Smooth muscle cell (in vitro differentiated cells): ENCODE data around the gene ALOX5AP. TPM values are rescaled to one million over a fixed set of nuclear protein-coding genes. Genes with fewer than 3 reads are reported as not detected.

ENCODE experiments used
- DNase-seq: peaks from one replicate; lab custom pipeline; 2025; ENCODE audit not compliant: unreplicated experiment; lab: John Stamatoyannopoulos, UW
- H2AFZ ChIP-seq: fragments of 200-600 bp; sonication (generic); 2 replicates; pipeline ENCODE4 v1.6.0; 2016; ENCODE audit warnings: antibody characterized with exemption, low read depth, mild to moderate bottlenecking
- H3F3A ChIP-seq: fragments of 200-600 bp; sonication (generic); 2 replicates; pipeline ENCODE4 v1.6.0; 2017; ENCODE audit warnings: antibody characterized with exemption, low read depth
- H3K27ac ChIP-seq: fragments of 200-600 bp; sonication (generic); 2 replicates; pipeline ENCODE4 v1.5.1; 2016; ENCODE audit warnings: low read depth, mild to moderate bottlenecking
- H3K27me3 ChIP-seq: fragments of 200-600 bp; sonication (generic); 2 replicates; pipeline ENCODE4 v1.6.1; 2016; ENCODE audit warnings: low read depth, mild to moderate bottlenecking
- H3K36me3 ChIP-seq: fragments of 200-600 bp; sonication (generic); 2 replicates; pipeline ENCODE4 v1.5.1; 2016; ENCODE audit warnings: low read depth
- H3K4me1 ChIP-seq: fragments of 200-600 bp; sonication (generic); 2 replicates; pipeline ENCODE4 v1.5.1; 2016; ENCODE audit warnings: low read depth
- H3K4me2 ChIP-seq: fragments of 200-600 bp; sonication (generic); 2 replicates; pipeline ENCODE4 v1.6.0; 2016; ENCODE audit warnings: mild to moderate bottlenecking
- H3K4me3 ChIP-seq: fragments of 200-600 bp; sonication (generic); 2 replicates; pipeline ENCODE4 v1.5.1; 2016; ENCODE audit warnings: mild to moderate bottlenecking
- H3K79me2 ChIP-seq: fragments of 200-600 bp; sonication (generic); 2 replicates; pipeline ENCODE4 v1.6.0; 2016; ENCODE audit warnings: low read depth, mild to moderate bottlenecking
- H3K9ac ChIP-seq: fragments of 200-600 bp; sonication (generic); 2 replicates; pipeline ENCODE4 v1.6.0; 2016; ENCODE audit warnings: low read depth
- H3K9me3 ChIP-seq: fragments of 200-600 bp; sonication (generic); replicated peaks from 2 replicates; pipeline ENCODE4 v1.5.1; 2016; ENCODE audit warnings: low read depth
- H4K20me1 ChIP-seq: fragments of 200-600 bp; sonication (generic); 2 replicates; pipeline ENCODE4 v1.6.0; 2016; ENCODE audit warnings: low read depth
- WGBS: methylation state at CpG from one replicate; pipeline ENCODE4 v1.1.7; 2016; ENCODE audit warnings: low lambda C conversion rate; 5-methylcytosine and 5-hydroxymethylcytosine counted together
- polyA plus RNA-seq: library from polyadenylated mRNA; unstranded; fragments of >200 nt; fragmentation: Nextera tagmentation; extraction: Ambion mirVana; gene quantifications from 2 replicates; pipeline ENCODE4 v1.2.1, GENCODE V29; 2016
- total RNA-seq: library from RNA; depleted of rRNA; stranded (reverse); fragments of >200 nt; gene quantifications from 2 replicates; pipeline ENCODE4 v1.2.3, GENCODE V29; 2014
- TF ChIP-seq, protein P1 (sequence below): fragments of 200-600 bp; sonication (generic); IDR thresholded peaks from 2 replicates; pipeline ENCODE4 v1.5.1; 2017; ENCODE audit warnings: borderline replicate concordance, mild to moderate bottlenecking, antibody characterized with exemption; ENCODE audit not compliant: insufficient read depth, poor library complexity, severe bottlenecking

The ALOX5AP gene
- total and polyA plus RNA-seq, 2 experiments from 2014 or later: 0.22 TPM; not detected in 1

DNA sequence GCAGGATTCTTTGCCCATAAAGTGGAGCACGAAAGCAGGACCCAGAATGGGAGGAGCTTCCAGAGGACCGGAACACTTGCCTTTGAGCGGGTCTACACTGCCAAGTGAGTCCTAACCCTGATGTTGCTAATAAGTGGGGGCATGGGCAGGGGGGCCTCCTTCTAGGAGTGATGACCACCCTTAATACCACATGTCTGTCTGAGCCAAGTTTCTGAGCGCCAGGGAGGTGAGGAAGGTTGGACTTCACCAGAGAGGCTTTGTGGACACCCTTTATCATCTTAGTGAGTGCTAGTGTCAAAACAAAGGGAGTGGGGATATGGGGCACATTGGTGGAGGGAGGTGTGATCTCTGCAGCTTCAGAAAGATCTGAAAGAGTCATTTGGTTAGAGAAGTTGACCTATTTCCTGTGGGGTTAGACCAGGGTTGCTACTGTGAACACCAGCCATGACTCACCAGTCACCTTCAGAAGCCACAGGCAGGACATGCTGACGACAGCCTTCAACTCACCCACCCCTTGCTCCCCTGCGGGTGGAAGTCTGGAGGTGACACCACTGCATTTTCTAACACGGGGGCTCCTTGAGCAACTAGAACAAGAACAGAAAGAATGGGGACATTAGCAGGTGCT, 8.8 kb downstream of the ALOX5AP start:
- Histone ChIP-seq H2AFZ (no peak overlapping the region), H3K4me1 (peaks cover 25% of the 10 kb centered on the region), H3K4me3 (no peak overlapping the region), H3K9me3 (no peaks in the 10 kb centered on the region), H3K9ac (peak overlapping the region; percentile 71), H3K36me3 (no peaks in the 10 kb centered on the region), H4K20me1 (no peaks in the 10 kb centered on the region), H3K4me2 (peak overlapping the region; percentile 76), H3K27ac (peak overlapping the region; percentile 95), H3K79me2 (no peaks in the 10 kb centered on the region), H3K27me3 (no peaks in the 10 kb centered on the region), H3F3A (peaks cover 25% of the 10 kb centered on the region)
- WGBS: 55% methylated on average over 7 of the region's 7 CpGs
- TF ChIP-seq, protein P1, sequence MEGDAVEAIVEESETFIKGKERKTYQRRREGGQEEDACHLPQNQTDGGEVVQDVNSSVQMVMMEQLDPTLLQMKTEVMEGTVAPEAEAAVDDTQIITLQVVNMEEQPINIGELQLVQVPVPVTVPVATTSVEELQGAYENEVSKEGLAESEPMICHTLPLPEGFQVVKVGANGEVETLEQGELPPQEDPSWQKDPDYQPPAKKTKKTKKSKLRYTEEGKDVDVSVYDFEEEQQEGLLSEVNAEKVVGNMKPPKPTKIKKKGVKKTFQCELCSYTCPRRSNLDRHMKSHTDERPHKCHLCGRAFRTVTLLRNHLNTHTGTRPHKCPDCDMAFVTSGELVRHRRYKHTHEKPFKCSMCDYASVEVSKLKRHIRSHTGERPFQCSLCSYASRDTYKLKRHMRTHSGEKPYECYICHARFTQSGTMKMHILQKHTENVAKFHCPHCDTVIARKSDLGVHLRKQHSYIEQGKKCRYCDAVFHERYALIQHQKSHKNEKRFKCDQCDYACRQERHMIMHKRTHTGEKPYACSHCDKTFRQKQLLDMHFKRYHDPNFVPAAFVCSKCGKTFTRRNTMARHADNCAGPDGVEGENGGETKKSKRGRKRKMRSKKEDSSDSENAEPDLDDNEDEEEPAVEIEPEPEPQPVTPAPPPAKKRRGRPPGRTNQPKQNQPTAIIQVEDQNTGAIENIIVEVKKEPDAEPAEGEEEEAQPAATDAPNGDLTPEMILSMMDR: no peak
- DNase-seq: no peak

DNA sequence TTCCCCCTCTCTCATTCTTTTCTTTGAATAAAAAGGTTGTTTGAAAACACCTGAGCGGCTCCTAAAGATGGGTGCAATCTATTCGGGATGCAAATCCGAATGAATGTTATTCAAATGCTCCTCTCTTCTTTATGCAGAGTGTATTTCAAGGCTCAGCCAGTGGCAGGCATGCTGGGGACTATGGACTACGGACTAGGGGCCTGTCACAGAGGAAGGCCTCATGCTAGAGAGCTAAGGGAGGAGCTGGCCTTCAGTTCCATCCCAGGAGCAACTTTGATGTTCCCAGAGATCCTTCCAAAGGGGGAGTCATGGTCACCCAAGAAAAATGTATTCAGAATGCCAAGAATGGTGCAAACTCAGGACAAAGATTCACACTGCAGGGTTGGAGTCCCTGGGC, 9.3 kb downstream of the ALOX5AP start:
- Histone ChIP-seq H3K27me3 (no peaks in the 10 kb centered on the region), H3K4me2 (peak overlapping the region; percentile 76), H3K27ac (peak overlapping the region; percentile 95), H3K36me3 (no peaks in the 10 kb centered on the region), H3K9me3 (no peaks in the 10 kb centered on the region), H3K9ac (peak overlapping the region; percentile 29), H3K79me2 (no peaks in the 10 kb centered on the region), H3K4me3 (no peak overlapping the region), H4K20me1 (no peaks in the 10 kb centered on the region), H2AFZ (no peak overlapping the region), H3K4me1 (peaks cover 22% of the 10 kb centered on the region), H3F3A (peaks cover 25% of the 10 kb centered on the region)
- 87% methylated on average over 4 of the region's 4 CpGs for WGBS
- no peak for DNase-seq
- TF ChIP-seq, protein P1: no peak

DNA sequence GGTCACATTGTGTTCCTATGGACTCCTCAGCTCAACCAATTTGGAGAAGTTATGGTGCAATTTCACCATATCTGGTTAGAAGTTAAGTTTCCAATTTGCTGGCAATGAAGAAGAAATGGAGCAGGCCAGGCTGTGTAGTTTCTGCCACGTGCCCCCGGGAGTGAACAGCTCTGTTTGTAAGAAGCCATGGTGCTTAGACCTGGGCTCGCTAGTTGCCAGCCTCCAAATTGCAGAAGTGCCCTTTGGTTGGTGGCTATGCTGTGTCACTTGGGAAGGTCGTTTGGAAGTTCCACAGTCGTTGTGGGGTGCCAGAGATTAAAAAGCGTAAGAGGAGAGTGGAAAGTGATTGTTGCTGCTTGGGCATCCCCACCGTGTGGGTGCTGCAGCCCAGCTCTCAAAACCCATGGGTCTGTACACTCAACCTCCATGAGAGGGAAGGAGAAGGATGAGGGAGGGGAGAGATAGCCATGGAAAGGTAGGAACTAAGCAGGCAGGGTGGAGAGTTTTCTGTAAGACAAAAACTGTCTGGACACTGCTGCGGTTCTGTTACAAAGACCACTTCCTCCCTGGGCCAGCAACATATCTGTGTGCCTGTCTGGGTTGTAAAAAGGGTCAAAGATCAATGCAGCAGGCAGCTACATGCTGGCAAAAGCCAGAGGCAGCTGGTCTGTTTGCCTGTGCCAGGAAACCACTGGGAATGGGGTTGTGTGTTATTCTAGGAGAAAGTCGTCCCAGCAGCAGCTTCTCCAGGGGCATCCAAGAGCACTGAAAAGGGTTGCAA, 10.8 kb downstream of the ALOX5AP start:
- H3K27ac ChIP-seq: no peak overlapping the region

More for the DNA sequence above, 10.8 kb downstream of the ALOX5AP start:
- no peaks in the 10 kb centered on the region for H3K79me2 ChIP-seq
- WGBS: 63% methylated on average over 9 of the region's 9 CpGs
- no peaks in the 10 kb centered on the region for H3K36me3 ChIP-seq
- H3K4me2 ChIP-seq: no peak overlapping the region
- no peak for DNase-seq
- H4K20me1 ChIP-seq: no peaks in the 10 kb centered on the region
- no peaks in the 10 kb centered on the region for H3K9me3 ChIP-seq
- TF ChIP-seq, protein P1: no peak
- H2AFZ ChIP-seq: no peak overlapping the region
- no peak overlapping the region for H3K4me3 ChIP-seq
- H3K4me1 ChIP-seq: peaks cover 9% of the 10 kb centered on the region
- H3F3A ChIP-seq: peaks cover 16% of the 10 kb centered on the region
- H3K9ac ChIP-seq: no peak overlapping the region
- H3K27me3 ChIP-seq: no peaks in the 10 kb centered on the region
